HPDE6-E6E7 (cell line): ENCODE data around the gene LOXL4.
A peak's percentile ranks its signal among the peaks of the same experiment; 100 is the strongest.
"Not testable (repeated sequence)": the region's sequence is repeated elsewhere in the genome, so short reads cannot be mapped to it uniquely, and the experiment has no call there.

Experiments used
- DNase-seq: peaks from one replicate; pipeline ENCODE4 v3.0.0; 2011; ENCODE audit warnings: missing footprints; ENCODE audit errors: extremely low spot score

LOXL4 gene

GRCh38 chr10:98244586-98244985 lies 23.4 kb downstream of the LOXL4 start:
- no peak for DNase-seq

GRCh38 chr10:98244141-98244540 lies 23.9 kb downstream of the LOXL4 start:
- no peak for DNase-seq

GRCh38 chr10:98242823-98243222 lies 25.2 kb downstream of the LOXL4 start:
- DNase-seq, result no peak

- no peak for DNase-seq
Observed at GRCh38 chr10:98240524-98240923, 27.5 kb downstream of the LOXL4 start.

- no peak for DNase-seq
Observed at GRCh38 chr10:98238391-98238790, 29.6 kb downstream of the LOXL4 start.

GRCh38 chr10:98236862-98237261 lies 31.1 kb downstream of the LOXL4 start:
- DNase-seq, result no peak

- DNase-seq, result no peak
Observed at GRCh38 chr10:98235846-98236245, 32.1 kb downstream of the LOXL4 start.

- DNase-seq, result no peak
Observed at GRCh38 chr10:98231417-98231816, 36.6 kb downstream of the LOXL4 start.

- not testable (repeated sequence) for DNase-seq
Observed at GRCh38 chr10:98228266-98228665, 39.7 kb downstream of the LOXL4 start.

- not testable (repeated sequence) for DNase-seq
Observed at GRCh38 chr10:98227713-98228112, 40.3 kb downstream of the LOXL4 start.

- DNase-seq, result no peak
Observed at GRCh38 chr10:98226508-98227144, 41.4 kb downstream of the LOXL4 start.

- no peak for DNase-seq
Observed at GRCh38 chr10:98224996-98225395, 43.0 kb downstream of the LOXL4 start.

- no peak for DNase-seq
Observed at GRCh38 chr10:98224509-98224908, 43.5 kb downstream of the LOXL4 start.

GRCh38 chr10:98223874-98224273 lies 44.1 kb downstream of the LOXL4 start:
- no peak for DNase-seq

- DNase-seq, result no peak
Observed at GRCh38 chr10:98217801-98218200, 50.2 kb downstream of the LOXL4 start.

GRCh38 chr10:98215373-98215772 lies 52.6 kb downstream of the LOXL4 start:
- DNase-seq, result no peak

- no peak for DNase-seq
Observed at GRCh38 chr10:98213740-98214139, 54.3 kb downstream of the LOXL4 start.

- DNase-seq, result peak; percentile 8
Observed at GRCh38 chr10:98212196-98212595, 55.8 kb downstream of the LOXL4 start.

GRCh38 chr10:98209441-98209840 lies 58.6 kb downstream of the LOXL4 start:
- DNase-seq, result no peak

GRCh38 chr10:98208925-98209324 lies 59.1 kb downstream of the LOXL4 start:
- no peak for DNase-seq

GRCh38 chr10:98205351-98205750 lies 62.6 kb downstream of the LOXL4 start:
- DNase-seq, result no peak

GRCh38 chr10:98202378-98202777 lies 65.6 kb downstream of the LOXL4 start:
- DNase-seq, result no peak

GRCh38 chr10:98201760-98202159 lies 66.2 kb downstream of the LOXL4 start:
- no peak for DNase-seq
